ENCODE measurements around the gene CST5. TPM values are rescaled to one million over a fixed set of nuclear protein-coding genes. Genes with fewer than 3 reads are reported as not detected.
"Not testable (repeated sequence)": the region's sequence is repeated elsewhere in the genome, so short reads cannot be mapped to it uniquely, and the experiment has no call there.

The CST5 gene
- total RNA-seq, 1 donor from 2014 or later, result 0.50 TPM

DNA sequence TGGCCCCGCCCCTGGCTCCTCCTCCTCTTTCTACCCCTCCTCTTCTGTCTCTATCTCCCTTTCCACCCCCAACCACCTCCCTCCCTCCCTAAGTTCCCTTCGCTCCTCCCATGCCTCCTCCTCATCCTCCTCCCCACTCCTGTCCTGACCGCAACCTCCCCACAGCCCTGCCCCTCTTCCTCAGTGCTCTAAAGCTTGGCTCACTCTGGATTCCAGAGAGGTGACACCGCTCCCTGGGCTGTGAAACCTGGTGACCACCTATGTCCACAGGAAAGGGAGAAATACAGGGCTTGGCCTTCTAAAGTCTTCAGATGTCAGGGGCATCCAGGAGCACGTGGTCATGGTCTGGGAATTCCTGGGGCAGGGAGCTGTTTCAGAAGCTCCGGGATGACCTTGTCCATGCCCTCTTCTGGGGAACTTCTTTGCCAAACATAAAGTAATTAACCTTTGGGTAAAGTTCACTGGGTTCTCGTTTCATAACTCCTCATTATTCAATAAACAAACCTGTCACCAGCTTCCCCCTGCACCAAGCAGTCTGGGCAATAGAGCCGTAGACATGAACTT lies 345 bp upstream of the CST5 start:
- Mint-ChIP-seq H3K27me3 (ENCODE audit: low read depth, unreplicated experiment) (peaks cover 17% of the 10 kb centered on the region), H3K4me3 (ENCODE audit: unreplicated experiment) (no peak overlapping the region), H3K9me3 (ENCODE audit: unreplicated experiment) (no peaks in the 10 kb centered on the region), H3K4me1 (ENCODE audit: low read depth, unreplicated experiment) (peaks cover 29% of the 10 kb centered on the region), H3K27ac (ENCODE audit: unreplicated experiment) (peak overlapping the region; percentile 83), H3K36me3 (ENCODE audit: low read depth, unreplicated experiment) (no peaks in the 10 kb centered on the region)
- H4K20me1 ChIP-seq (ENCODE audit: insufficient read depth, low read length), result no peaks in the 10 kb centered on the region
- H2AFZ ChIP-seq (ENCODE audit: low read depth, low read length), result no peak overlapping the region
- H3K4me3 ChIP-seq (ENCODE audit: insufficient read depth, low read depth, low read length), result no peak overlapping the region
- H3K27me3 ChIP-seq (ENCODE audit: insufficient read depth, low read length), result no peaks in the 10 kb centered on the region
- FAIRE-seq, result no peak
- H3K9ac ChIP-seq (ENCODE audit: low read length), result no peak overlapping the region
- no peak overlapping the region for H3K27ac ChIP-seq (ENCODE audit: low read depth, low read length)
- H3K4me2 ChIP-seq (ENCODE audit: low read length), result no peak overlapping the region
- H3K4me1 ChIP-seq (ENCODE audit: insufficient read depth, low read length), result no peaks in the 10 kb centered on the region
- H3K79me2 ChIP-seq (ENCODE audit: insufficient read depth, low read length), result no peaks in the 10 kb centered on the region
- no peak for DNase-seq (ENCODE audit: low read depth)
- H3K9me3 ChIP-seq (ENCODE audit: insufficient read depth, low read depth, low read length), result no peaks in the 10 kb centered on the region
- no peaks in the 10 kb centered on the region for H3K36me3 ChIP-seq (ENCODE audit: insufficient read depth, low read length)
- TF ChIP-seq, protein P1, sequence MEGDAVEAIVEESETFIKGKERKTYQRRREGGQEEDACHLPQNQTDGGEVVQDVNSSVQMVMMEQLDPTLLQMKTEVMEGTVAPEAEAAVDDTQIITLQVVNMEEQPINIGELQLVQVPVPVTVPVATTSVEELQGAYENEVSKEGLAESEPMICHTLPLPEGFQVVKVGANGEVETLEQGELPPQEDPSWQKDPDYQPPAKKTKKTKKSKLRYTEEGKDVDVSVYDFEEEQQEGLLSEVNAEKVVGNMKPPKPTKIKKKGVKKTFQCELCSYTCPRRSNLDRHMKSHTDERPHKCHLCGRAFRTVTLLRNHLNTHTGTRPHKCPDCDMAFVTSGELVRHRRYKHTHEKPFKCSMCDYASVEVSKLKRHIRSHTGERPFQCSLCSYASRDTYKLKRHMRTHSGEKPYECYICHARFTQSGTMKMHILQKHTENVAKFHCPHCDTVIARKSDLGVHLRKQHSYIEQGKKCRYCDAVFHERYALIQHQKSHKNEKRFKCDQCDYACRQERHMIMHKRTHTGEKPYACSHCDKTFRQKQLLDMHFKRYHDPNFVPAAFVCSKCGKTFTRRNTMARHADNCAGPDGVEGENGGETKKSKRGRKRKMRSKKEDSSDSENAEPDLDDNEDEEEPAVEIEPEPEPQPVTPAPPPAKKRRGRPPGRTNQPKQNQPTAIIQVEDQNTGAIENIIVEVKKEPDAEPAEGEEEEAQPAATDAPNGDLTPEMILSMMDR (IDR thresholded peaks at IDR 0.05; ENCODE audit: insufficient read depth, low read depth, low read length), result no peak
- TF ChIP-seq EZH2 (IDR thresholded peaks at IDR 0.05; ENCODE audit: insufficient read depth, low read length), result no peak

DNA sequence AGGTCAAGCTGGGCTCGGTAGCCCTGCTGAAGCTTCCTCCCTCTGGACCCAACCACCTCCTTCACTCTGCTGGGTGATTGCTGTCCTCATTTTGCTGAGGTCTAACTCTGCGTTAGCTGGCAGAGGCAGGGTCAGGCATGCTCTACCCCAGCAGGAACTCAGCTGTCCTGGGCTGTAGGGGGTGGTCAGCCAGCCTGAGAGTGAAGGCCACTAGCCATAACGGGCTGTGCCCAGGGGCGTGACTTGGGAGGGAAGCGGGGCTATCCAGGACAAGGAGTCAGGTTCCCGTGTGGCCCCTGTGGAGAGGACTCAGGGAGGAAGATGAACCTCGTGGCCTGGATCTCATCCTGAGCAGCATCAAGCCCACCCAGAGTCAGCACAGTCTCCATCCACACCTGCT lies 761 bp downstream of the CST5 start:
- Mint-ChIP-seq H3K27ac (ENCODE audit: unreplicated experiment) (no peak overlapping the region), H3K4me3 (ENCODE audit: unreplicated experiment) (no peak overlapping the region), H3K36me3 (ENCODE audit: low read depth, unreplicated experiment) (no peaks in the 10 kb centered on the region), H3K4me1 (ENCODE audit: low read depth, unreplicated experiment) (peaks cover 28% of the 10 kb centered on the region), H3K27me3 (ENCODE audit: low read depth, unreplicated experiment) (peaks cover 21% of the 10 kb centered on the region), H3K9me3 (ENCODE audit: unreplicated experiment) (no peaks in the 10 kb centered on the region)
- no peak for FAIRE-seq
- Histone ChIP-seq H2AFZ (ENCODE audit: low read depth, low read length) (no peak overlapping the region), H4K20me1 (ENCODE audit: insufficient read depth, low read length) (no peaks in the 10 kb centered on the region), H3K9me3 (ENCODE audit: insufficient read depth, low read depth, low read length) (no peaks in the 10 kb centered on the region), H3K27me3 (ENCODE audit: insufficient read depth, low read length) (no peaks in the 10 kb centered on the region), H3K4me1 (ENCODE audit: insufficient read depth, low read length) (no peaks in the 10 kb centered on the region), H3K4me3 (ENCODE audit: insufficient read depth, low read depth, low read length) (no peak overlapping the region), H3K4me2 (ENCODE audit: low read length) (no peak overlapping the region), H3K79me2 (ENCODE audit: insufficient read depth, low read length) (no peaks in the 10 kb centered on the region), H3K27ac (ENCODE audit: low read depth, low read length) (no peak overlapping the region), H3K36me3 (ENCODE audit: insufficient read depth, low read length) (no peaks in the 10 kb centered on the region), H3K9ac (ENCODE audit: low read length) (no peak overlapping the region)
- no peak for TF ChIP-seq EZH2 (IDR thresholded peaks at IDR 0.05; ENCODE audit: insufficient read depth, low read length)
- TF ChIP-seq, protein P1 (IDR thresholded peaks at IDR 0.05; ENCODE audit: insufficient read depth, low read depth, low read length), result no peak
- no peak for DNase-seq (ENCODE audit: low read depth)

DNA sequence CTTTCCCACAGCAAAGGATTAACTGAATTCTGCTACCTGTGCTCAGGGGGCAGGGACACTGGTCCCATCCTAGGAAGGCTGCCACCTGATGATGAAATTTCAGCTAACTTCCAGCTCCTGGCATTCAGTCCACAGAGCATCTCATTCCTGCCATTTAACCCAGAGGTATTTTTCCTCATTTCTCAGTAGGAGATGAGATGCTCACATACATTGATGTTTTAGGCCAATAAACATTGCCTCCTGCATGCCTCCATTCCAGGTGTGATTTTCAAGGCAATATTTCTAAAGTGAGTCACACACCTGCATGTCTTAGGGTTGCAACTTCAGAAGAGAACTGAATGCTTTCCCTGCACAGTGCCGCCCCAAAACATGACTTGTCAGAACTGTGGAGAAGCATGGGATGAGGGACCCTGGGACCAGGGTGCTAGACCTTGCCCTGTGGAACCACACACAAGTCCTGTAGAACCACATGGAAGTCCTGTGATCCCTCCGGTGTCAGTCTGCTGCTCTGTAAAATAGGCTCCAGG lies 1.5 kb downstream of the CST5 start:
- not testable (repeated sequence) for DNase-seq (ENCODE audit: low read depth); H2AFZ ChIP-seq (ENCODE audit: low read depth, low read length); H3K27me3 ChIP-seq (ENCODE audit: insufficient read depth, low read length); H3K9ac ChIP-seq (ENCODE audit: low read length); H3K27ac Mint-ChIP-seq (ENCODE audit: unreplicated experiment); H3K4me2 ChIP-seq (ENCODE audit: low read length); H3K4me1 ChIP-seq (ENCODE audit: insufficient read depth, low read length); H3K4me3 Mint-ChIP-seq (ENCODE audit: unreplicated experiment); H3K9me3 ChIP-seq (ENCODE audit: insufficient read depth, low read depth, low read length); H3K36me3 ChIP-seq (ENCODE audit: insufficient read depth, low read length); H3K4me3 ChIP-seq (ENCODE audit: insufficient read depth, low read depth, low read length); FAIRE-seq; H3K27ac ChIP-seq (ENCODE audit: low read depth, low read length); H3K9me3 Mint-ChIP-seq (ENCODE audit: unreplicated experiment); H3K79me2 ChIP-seq (ENCODE audit: insufficient read depth, low read length); H3K36me3 Mint-ChIP-seq (ENCODE audit: low read depth, unreplicated experiment); H4K20me1 ChIP-seq (ENCODE audit: insufficient read depth, low read length)
- Mint-ChIP-seq H3K27me3 (ENCODE audit: low read depth, unreplicated experiment) (peaks cover 21% of the 10 kb centered on the region), H3K4me1 (ENCODE audit: low read depth, unreplicated experiment) (peaks cover 32% of the 10 kb centered on the region)
